ENCODE data around the gene PIGU. TPM values are rescaled to one million over a fixed set of nuclear protein-coding genes. Genes with fewer than 3 reads are reported as not detected.

The PIGU gene
- total RNA-seq, 1 donor from 2014 or later: 19.8 TPM

GRCh38 chr20:34511891-34512265 lies 165.0 kb downstream of the PIGU start:
- no peak for DNase-seq (ENCODE audit: low spot score)
- TF ChIP-seq CTCF (IDR thresholded peaks at IDR 0.05): no peak
- Mint-ChIP-seq H3K4me1 (ENCODE audit: low read depth) (peaks cover 25% of the 10 kb centered on the region), H3K27me3 (ENCODE audit: low read depth) (no peaks in the 10 kb centered on the region), H3K9me3 (ENCODE audit: low read depth) (no peaks in the 10 kb centered on the region), H3K4me3 (ENCODE audit: unreplicated experiment) (no peak overlapping the region), H3K27ac (ENCODE audit: unreplicated experiment) (no peak overlapping the region), H3K36me3 (ENCODE audit: low read depth) (peaks cover 27% of the 10 kb centered on the region)

GRCh38 chr20:34510575-34510974 lies 166.3 kb downstream of the PIGU start:
- H3K27me3 Mint-ChIP-seq (ENCODE audit: low read depth): no peaks in the 10 kb centered on the region
- H3K36me3 Mint-ChIP-seq (ENCODE audit: low read depth): peaks cover 34% of the 10 kb centered on the region
- peaks cover 19% of the 10 kb centered on the region for H3K4me1 Mint-ChIP-seq (ENCODE audit: low read depth)
- no peak overlapping the region for H3K27ac Mint-ChIP-seq (ENCODE audit: unreplicated experiment)
- H3K9me3 Mint-ChIP-seq (ENCODE audit: low read depth): no peaks in the 10 kb centered on the region
- TF ChIP-seq CTCF (IDR thresholded peaks at IDR 0.05): no peak
- no peak for DNase-seq (ENCODE audit: low spot score)
- no peak overlapping the region for H3K4me3 Mint-ChIP-seq (ENCODE audit: unreplicated experiment)

Other genes starting within 250 kb of the PIGU start
- gene DYNLRB1, start 160.7 kb downstream of the PIGU start, total RNA-seq: 111 to 204 TPM (median 199 TPM) in 3 replicates
- gene MAP1LC3A, start 118.4 kb downstream of the PIGU start, total RNA-seq: 49.4 to 128 TPM (median 120 TPM) in 3 replicates
- gene TP53INP2, start 27.3 kb upstream of the PIGU start, total RNA-seq: 31.7 to 59.8 TPM (median 58.7 TPM) in 3 replicates
- gene NCOA6, start 148.6 kb upstream of the PIGU start, total RNA-seq: 21.5 to 43.3 TPM (median 42.3 TPM) in 3 replicates
- 10.4 to 23.9 TPM (median 23.7 TPM) in 3 replicates for gene GGT7, start 195.8 kb upstream of the PIGU start, total RNA-seq
- 20.5 to 34.8 TPM (median 31.8 TPM) in 3 replicates for gene ACSS2, start 199.5 kb upstream of the PIGU start, total RNA-seq